Lower leg skin (tissue), 3 donors: ENCODE data around the gene CHMP3.

Experiments used
- POLR2A ChIP-seq, 2 donors: fragments of 450-650 bp; IDR thresholded peaks; one replicate each; pipeline ENCODE4 v1.6.1; 2016 to 2017; ENCODE audit warnings: antibody characterized with exemption in 2 of 2, mild to moderate bottlenecking in 1 of 2, moderate library complexity in 1 of 2
- TF ChIP-seq, protein P1 (sequence below), 3 donors: fragments of 450-650 bp; IDR thresholded peaks; one replicate each; pipeline ENCODE4 v1.5.1; 2016; ENCODE audit warnings: antibody characterized with exemption in 3 of 3, mild to moderate bottlenecking in 3 of 3, moderate library complexity in 2 of 3

DNA sequence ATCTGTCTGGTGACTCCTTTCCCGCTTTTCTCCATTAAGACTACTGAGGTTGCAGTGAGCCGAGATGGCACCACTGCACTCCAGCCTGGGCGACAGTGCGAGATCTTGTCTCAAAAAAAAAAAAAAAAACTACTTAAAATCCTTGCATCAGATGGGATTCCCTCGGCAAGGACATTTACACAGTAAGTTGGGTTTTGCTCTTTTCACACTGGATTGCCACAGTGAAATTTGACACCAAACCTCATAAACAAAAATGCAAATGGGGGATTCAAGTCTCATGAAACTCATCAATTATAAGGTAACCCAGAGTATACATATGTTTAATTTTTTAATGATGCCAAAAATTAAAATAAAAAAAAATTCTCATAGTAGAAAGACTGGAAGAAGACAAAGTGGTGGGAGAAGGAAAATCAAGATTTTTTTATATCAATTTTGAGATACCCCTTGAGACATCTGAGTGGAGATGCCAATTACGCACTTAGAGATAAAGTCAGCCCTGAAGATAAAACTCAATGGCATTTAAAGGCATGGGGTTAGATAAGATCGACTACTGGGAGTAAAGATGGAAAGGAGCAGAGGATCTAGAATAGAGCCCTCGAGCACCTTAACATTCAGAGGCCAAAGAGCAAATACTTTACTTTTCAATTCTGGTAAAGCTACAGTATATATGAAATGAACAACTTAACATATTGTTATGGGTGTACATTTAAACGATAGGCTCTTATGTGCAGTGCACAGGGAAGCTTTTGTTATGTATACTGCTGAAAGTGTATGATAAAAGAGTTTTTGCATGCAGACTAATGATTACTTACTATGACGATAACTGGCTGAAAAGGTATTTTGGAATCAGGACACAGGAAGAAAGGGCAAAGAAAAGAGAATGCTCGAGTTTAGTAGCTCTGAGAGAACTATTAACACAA is 37.6 kb downstream of the CHMP3 start:
- TF ChIP-seq, protein P1, sequence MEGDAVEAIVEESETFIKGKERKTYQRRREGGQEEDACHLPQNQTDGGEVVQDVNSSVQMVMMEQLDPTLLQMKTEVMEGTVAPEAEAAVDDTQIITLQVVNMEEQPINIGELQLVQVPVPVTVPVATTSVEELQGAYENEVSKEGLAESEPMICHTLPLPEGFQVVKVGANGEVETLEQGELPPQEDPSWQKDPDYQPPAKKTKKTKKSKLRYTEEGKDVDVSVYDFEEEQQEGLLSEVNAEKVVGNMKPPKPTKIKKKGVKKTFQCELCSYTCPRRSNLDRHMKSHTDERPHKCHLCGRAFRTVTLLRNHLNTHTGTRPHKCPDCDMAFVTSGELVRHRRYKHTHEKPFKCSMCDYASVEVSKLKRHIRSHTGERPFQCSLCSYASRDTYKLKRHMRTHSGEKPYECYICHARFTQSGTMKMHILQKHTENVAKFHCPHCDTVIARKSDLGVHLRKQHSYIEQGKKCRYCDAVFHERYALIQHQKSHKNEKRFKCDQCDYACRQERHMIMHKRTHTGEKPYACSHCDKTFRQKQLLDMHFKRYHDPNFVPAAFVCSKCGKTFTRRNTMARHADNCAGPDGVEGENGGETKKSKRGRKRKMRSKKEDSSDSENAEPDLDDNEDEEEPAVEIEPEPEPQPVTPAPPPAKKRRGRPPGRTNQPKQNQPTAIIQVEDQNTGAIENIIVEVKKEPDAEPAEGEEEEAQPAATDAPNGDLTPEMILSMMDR (IDR thresholded peaks at IDR 0.05) = no peak
- TF ChIP-seq POLR2A (IDR thresholded peaks at IDR 0.05) = no peak
